Colonic mucosa (tissue), 4 donors: ENCODE results near the gene ROBO1. TPM values are rescaled to one million over a fixed set of nuclear protein-coding genes. Genes with fewer than 3 reads are reported as not detected.

Experiments
- DNase-seq: peaks from one replicate; pipeline ENCODE4 v3.0.0-alpha.2; 2020
- H3K27ac ChIP-seq: fragments of 200-600 bp; one replicate; pipeline ENCODE4 v1.8.0; 2021
- H3K27me3 ChIP-seq: fragments of 200-600 bp; one replicate; pipeline ENCODE4 v1.8.0; 2021
- H3K36me3 ChIP-seq: fragments of 200-600 bp; one replicate; pipeline ENCODE4 v1.8.0; 2021
- H3K4me1 ChIP-seq: fragments of 200-600 bp; one replicate; pipeline ENCODE4 v1.8.0; 2021; ENCODE audit warnings: mild to moderate bottlenecking
- H3K4me3 ChIP-seq: fragments of 200-600 bp; one replicate; pipeline ENCODE4 v1.8.0; 2021
- H3K9ac ChIP-seq, 2 donors: one replicate each; pipeline ENCODE4 v1.7.0; 2013; ENCODE audit warnings: control low read depth in 2 of 2, low read depth in 2 of 2, low read length in 2 of 2
- H3K9me3 ChIP-seq: fragments of 200-600 bp; one replicate; pipeline ENCODE4 v1.8.0; 2021
- intact Hi-C: fragments of 100-400 bp; cut with DNase I; formaldehyde crosslinking; loops from one replicate; pipeline ENCODE4 v1.14.1; 2022
- total RNA-seq, 2 donors: library from RNA; stranded (reverse); fragmentation: NEBNext Ultra II Directional in 1 of 2; extraction: Animal tissue kit (Norgen Biotek cat#: 25700) in 1 of 2; gene quantifications; one replicate each; pipeline ENCODE4 v1.2.1, GENCODE V29; 2021
- TF ChIP-seq, protein P1 (sequence below): fragments of 200-600 bp; IDR thresholded peaks from one replicate; pipeline ENCODE4 v1.8.0; 2022; ENCODE audit warnings: antibody characterized with exemption, mild to moderate bottlenecking
- donor health status: healthy.
- donor health status: DM: no; HTN: no; CAD: no.
- donor health status: DM: no; HTN: no; CAD: no.

ROBO1 gene
- total RNA-seq, 2 donors from 2014 or later: 8.1 to 9.4 TPM

DNA sequence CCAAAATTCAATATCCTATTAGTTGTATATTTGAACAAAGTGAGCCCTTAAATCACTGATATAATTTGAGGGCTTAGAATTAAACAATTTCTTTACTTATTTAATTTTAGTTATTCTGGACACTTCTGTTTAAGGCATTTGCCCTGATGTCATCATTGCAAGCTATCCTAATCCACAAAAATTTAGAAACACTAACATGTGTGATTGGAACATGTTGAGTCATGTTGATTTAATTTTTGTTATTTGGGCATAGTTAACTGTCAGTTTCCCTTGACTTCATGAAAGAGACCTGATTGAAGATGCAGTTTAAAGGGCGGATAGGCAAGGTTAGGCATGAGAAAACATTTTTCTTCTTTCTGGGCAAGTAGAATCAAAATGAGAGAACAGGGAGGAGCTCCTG is 682.6 kb downstream of the ROBO1 start:
- Histone ChIP-seq H3K4me3 (no peak overlapping the region), H3K27me3 (no peaks in the 10 kb centered on the region), H3K9me3 (no peaks in the 10 kb centered on the region), H3K9ac (no peak overlapping the region), H3K36me3 (no peaks in the 10 kb centered on the region), H3K4me1 (no peaks in the 10 kb centered on the region), H3K27ac (no peak overlapping the region)
- intact Hi-C loops: loop anchor here (5.0 kb wide), 1 partner anchor 277 kb away; no protein-coding TSS in a partner anchor
- no peak for DNase-seq
- TF ChIP-seq, protein P1, sequence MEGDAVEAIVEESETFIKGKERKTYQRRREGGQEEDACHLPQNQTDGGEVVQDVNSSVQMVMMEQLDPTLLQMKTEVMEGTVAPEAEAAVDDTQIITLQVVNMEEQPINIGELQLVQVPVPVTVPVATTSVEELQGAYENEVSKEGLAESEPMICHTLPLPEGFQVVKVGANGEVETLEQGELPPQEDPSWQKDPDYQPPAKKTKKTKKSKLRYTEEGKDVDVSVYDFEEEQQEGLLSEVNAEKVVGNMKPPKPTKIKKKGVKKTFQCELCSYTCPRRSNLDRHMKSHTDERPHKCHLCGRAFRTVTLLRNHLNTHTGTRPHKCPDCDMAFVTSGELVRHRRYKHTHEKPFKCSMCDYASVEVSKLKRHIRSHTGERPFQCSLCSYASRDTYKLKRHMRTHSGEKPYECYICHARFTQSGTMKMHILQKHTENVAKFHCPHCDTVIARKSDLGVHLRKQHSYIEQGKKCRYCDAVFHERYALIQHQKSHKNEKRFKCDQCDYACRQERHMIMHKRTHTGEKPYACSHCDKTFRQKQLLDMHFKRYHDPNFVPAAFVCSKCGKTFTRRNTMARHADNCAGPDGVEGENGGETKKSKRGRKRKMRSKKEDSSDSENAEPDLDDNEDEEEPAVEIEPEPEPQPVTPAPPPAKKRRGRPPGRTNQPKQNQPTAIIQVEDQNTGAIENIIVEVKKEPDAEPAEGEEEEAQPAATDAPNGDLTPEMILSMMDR: no peak

DNA sequence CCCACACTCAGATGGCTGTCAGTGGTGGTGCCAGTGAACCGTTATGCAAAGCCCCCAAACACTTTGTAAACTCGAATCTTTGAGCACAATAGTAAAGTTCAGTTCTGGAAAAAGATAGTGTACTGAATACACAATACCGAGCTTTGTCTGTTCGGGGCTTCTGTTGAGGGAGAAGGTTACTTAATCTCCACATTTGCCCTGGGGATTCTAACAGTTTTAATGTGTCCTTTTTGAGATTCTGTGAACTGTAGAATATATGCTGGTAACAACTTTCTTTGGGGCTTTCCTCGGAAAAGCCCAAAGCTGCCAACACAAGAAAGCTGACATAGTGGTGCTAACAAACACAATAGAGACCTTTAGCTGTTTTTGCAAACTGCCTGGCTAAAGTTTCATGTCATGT is 686.5 kb downstream of the ROBO1 start:
- TF ChIP-seq, protein P1: no peak
- no peak overlapping the region for H3K27ac ChIP-seq
- intact Hi-C loops: no loop called here
- no peaks in the 10 kb centered on the region for H3K27me3 ChIP-seq
- no peaks in the 10 kb centered on the region for H3K4me1 ChIP-seq
- no peak overlapping the region for H3K9ac ChIP-seq
- H3K36me3 ChIP-seq: no peaks in the 10 kb centered on the region
- DNase-seq: no peak
- no peaks in the 10 kb centered on the region for H3K9me3 ChIP-seq
- no peak overlapping the region for H3K4me3 ChIP-seq

DNA sequence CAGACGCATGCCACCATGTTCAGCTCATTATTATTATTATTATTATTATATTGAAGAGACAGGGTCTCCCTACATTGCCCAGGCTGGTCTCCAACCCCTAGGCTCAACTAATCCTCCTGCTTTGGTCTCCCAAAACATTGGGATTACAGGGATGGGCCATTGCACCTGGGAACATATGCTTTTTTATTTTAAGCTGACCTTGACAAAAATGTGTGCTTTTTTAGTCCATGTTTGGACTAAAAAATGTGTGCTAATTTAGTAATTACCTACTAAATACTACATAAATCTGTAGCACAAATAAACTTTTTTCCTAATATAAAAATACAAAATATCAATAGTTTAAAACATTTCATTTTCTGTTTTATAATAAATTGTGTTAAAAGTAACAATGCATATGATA is 693.2 kb downstream of the ROBO1 start:
- no peaks in the 10 kb centered on the region for H3K9me3 ChIP-seq
- H3K36me3 ChIP-seq: no peaks in the 10 kb centered on the region
- no peak for DNase-seq
- H3K27ac ChIP-seq: no peak overlapping the region
- intact Hi-C loops: no loop called here
- TF ChIP-seq, protein P1: no peak
- H3K4me3 ChIP-seq: no peak overlapping the region
- no peaks in the 10 kb centered on the region for H3K4me1 ChIP-seq
- no peaks in the 10 kb centered on the region for H3K27me3 ChIP-seq
- no peak overlapping the region for H3K9ac ChIP-seq

DNA sequence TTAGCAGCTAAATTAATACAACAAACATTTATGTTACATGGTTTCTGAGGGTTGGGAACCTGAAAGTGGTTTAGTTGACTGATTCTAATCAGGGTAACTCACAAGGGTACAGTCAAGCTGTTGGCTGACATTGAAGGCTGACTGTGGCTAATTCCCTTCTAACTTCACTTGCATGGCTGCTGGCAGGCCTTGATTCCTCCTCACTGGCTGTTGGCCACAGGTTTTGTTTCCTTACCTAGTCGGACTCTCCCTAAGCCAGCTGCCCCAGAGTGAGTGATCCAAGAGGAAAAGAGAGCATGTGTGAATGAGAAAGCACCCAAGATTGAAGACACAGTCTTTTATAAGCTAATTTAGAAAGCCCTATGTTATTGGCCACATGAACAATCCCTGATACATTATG is 700.1 kb downstream of the ROBO1 start:
- no peak overlapping the region for H3K4me3 ChIP-seq
- no peaks in the 10 kb centered on the region for H3K27me3 ChIP-seq
- TF ChIP-seq, protein P1: no peak
- DNase-seq: no peak
- H3K36me3 ChIP-seq: no peaks in the 10 kb centered on the region
- H3K9ac ChIP-seq: no peak overlapping the region
- no peak overlapping the region for H3K27ac ChIP-seq
- intact Hi-C loops: no loop called here
- no peaks in the 10 kb centered on the region for H3K9me3 ChIP-seq
- no peaks in the 10 kb centered on the region for H3K4me1 ChIP-seq

DNA sequence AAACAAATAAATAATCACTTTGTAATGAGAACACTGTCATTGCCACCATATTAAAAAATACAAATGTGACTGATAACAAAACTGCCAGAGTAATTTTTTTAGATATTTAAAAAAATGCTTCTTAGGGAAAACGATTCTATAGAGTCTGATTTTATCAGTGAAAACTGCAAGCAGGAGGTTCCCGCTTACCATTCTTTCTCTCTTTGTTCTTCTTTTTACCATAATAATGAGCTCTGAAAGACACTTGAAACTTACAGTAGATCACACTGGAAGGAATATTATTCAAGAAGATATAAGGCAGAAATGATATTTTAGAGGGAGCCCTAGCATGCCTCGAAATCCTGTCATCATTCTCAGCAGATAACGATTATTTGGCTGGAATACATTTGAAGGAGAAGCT is 701.3 kb downstream of the ROBO1 start:
- H3K4me3 ChIP-seq: no peak overlapping the region
- no peak overlapping the region for H3K27ac ChIP-seq
- no peaks in the 10 kb centered on the region for H3K36me3 ChIP-seq
- no peaks in the 10 kb centered on the region for H3K4me1 ChIP-seq
- intact Hi-C loops: no loop called here
- DNase-seq: no peak
- no peaks in the 10 kb centered on the region for H3K27me3 ChIP-seq
- no peak overlapping the region for H3K9ac ChIP-seq
- TF ChIP-seq, protein P1: no peak
- no peaks in the 10 kb centered on the region for H3K9me3 ChIP-seq

DNA sequence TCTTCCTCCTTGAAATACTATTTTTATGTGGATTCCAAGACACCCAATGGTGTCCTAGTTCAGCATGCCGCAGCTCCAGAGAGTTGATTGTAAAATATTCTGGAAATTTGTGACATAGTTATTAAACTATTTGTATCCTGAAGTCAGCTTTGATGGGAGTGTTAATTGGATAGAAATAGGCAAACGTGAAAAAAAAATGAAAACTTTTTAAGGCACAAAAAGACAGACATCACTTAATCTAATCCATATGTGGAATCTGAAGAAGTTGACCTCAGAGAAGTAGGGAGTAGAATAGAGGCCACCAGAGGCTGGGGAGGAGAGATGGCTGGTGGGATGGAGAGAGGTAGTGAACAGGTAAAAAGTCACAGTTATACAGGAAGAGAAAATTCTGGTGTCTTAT is 704.2 kb downstream of the ROBO1 start:
- TF ChIP-seq, protein P1: no peak
- intact Hi-C loops: no loop called here
- Histone ChIP-seq H3K9ac (no peak overlapping the region), H3K9me3 (no peaks in the 10 kb centered on the region), H3K36me3 (no peaks in the 10 kb centered on the region), H3K27me3 (no peaks in the 10 kb centered on the region), H3K27ac (no peak overlapping the region), H3K4me1 (no peaks in the 10 kb centered on the region), H3K4me3 (no peak overlapping the region)
- DNase-seq: no peak
